Adrenal gland (tissue), 12 donors: Measurements from ENCODE around the gene CHST2. TPM values are rescaled to one million over a fixed set of nuclear protein-coding genes. Genes with fewer than 3 reads are reported as not detected.

Source experiments
- DNase-seq, 7 donors: peaks; one replicate each; pipeline ENCODE4 v3.0.0-alpha.2; 2019 to 2020
- H3K27ac ChIP-seq, 5 donors: fragments of 200-600 bp; sonication (generic) in 4 of 5; 1 replicate in 3 of 5; 2 replicates in 2 of 5; pipeline versions ENCODE4 v1.5.1 to v1.8.0; 2016 to 2020; ENCODE audit warnings: mild to moderate bottlenecking in 1 of 5
- H3K27me3 ChIP-seq: fragments of 200-600 bp; 2 replicates; pipeline ENCODE4 v1.8.0; 2021
- H3K36me3 ChIP-seq, 2 donors: fragments of 200-600 bp; replicated peaks in 1 of 2; 1 replicate in 1 of 2; 2 replicates in 1 of 2; pipeline versions ENCODE4 v1.5.1 to v1.8.0; 2018 to 2022
- H3K4me1 ChIP-seq, 2 donors: fragments of 200-600 bp; replicated peaks in 1 of 2; 1 replicate in 1 of 2; 2 replicates in 1 of 2; pipeline versions ENCODE4 v1.5.1 to v1.8.0; 2018 to 2021
- H3K4me3 ChIP-seq, 4 donors: fragments of 200-600 bp; sonication (generic) in 3 of 4; one replicate each; pipeline ENCODE4 v1.5.1; 2016 to 2018
- H3K9me3 ChIP-seq, 3 donors: fragments of 200-600 bp; sonication (generic) in 1 of 3; replicated peaks in 1 of 3; 1 replicate in 2 of 3; 2 replicates in 1 of 3; pipeline versions ENCODE4 v1.5.1 to v1.8.0; 2016 to 2021
- POLR2A ChIP-seq, 2 donors: fragments of 450-650 bp; IDR thresholded peaks; one replicate each; pipeline ENCODE4 v1.6.1; 2017; ENCODE audit warnings: antibody characterized with exemption in 2 of 2, mild to moderate bottlenecking in 2 of 2, moderate library complexity in 1 of 2
- WGBS, 4 donors: extraction: QIAGEN DNeasy Blood & Tissue Kit in 2 of 4; methylation state at CpG; one replicate each; pipeline versions ENCODE4 v1.1.5 to v1.1.7; 2013 to 2017; 5-methylcytosine and 5-hydroxymethylcytosine counted together
- intact Hi-C, 2 donors: fragments of 100-400 bp; cut with DNase I; formaldehyde crosslinking; loops; one replicate each; pipeline versions ENCODE4 v1.14.1 to v1.15.0; 2022 to 2023
- polyA plus RNA-seq, 3 donors: library from polyadenylated mRNA; stranded (reverse); fragments of 200-250 nt in 2 of 3; fragments of 350-450 nt in 1 of 3; fragmentation: Illumina TruSeq in 1 of 3; extraction: RNeasy Lipid Tissue Mini Kit (QIAGEN cat#74804) in 1 of 3; gene quantifications; one replicate each; pipeline ENCODE4 v1.2.3, GENCODE V29; 2013 to 2014
- total RNA-seq, 9 donors: library from RNA; depleted of rRNA in 4 of 9; stranded (reverse); fragments of >200 nt in 4 of 9; fragments of 120-200 nt in 1 of 9; fragmentation: NEBNext Ultra II Directional in 1 of 9; extraction: Animal tissue kit (Norgen Biotek cat#: 25700) in 1 of 9; gene quantifications; one replicate each; pipeline versions ENCODE4 v1.1.0 to v1.2.4, GENCODE V29; 2013 to 2023
- TF ChIP-seq, protein P1 (sequence below), 6 experiments: fragments of 450-650 bp in 4 of 6; fragments of 200-600 bp in 2 of 6; sonication (generic) in 1 of 6; IDR thresholded peaks; 1 replicate in 5 of 6; 2 replicates in 1 of 6; pipeline versions ENCODE4 v1.5.1 to v1.8.0; 2016 to 2021; ENCODE audit warnings: antibody characterized with exemption in 6 of 6, mild to moderate bottlenecking in 2 of 6, moderate library complexity in 1 of 6
- donor health status: healthy with polysubstance abuse.
- donor health status: Bipolar disorder and iron deficiency.
- donor health status: DM: yes; HTN: yes; CAD: no.
- donor health status: DM: no; HTN: no; CAD: no.
- donor health status: DM: no; HTN: no; CAD: no.
- donor health status: DM: yes; HTN: yes; CAD: no.

The CHST2 gene
- total and polyA plus RNA-seq, 12 donors, result 1.9 to 11.4 (median 3.6) TPM

DNA sequence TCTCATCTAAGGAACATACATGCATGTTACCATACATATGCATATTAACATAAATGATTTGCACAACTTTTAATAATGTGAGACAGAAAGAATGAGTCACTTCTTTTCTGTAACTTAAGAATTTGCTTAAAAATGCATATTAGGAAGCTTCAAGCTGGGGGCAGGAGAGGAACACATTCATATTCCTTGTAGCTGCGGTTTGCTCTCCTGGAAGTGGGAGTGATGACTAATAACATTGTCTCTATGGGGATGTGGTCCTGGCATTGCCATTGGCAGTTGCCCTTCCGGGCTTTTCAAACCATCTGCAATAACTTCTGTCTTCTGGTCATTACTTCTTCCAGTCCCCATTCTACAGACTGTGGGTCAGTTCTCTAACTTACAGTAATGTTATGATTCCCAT is 15.6 kb downstream of the CHST2 start:
- no peak for TF ChIP-seq POLR2A (IDR thresholded peaks at IDR 0.05)
- TF ChIP-seq, protein P1, sequence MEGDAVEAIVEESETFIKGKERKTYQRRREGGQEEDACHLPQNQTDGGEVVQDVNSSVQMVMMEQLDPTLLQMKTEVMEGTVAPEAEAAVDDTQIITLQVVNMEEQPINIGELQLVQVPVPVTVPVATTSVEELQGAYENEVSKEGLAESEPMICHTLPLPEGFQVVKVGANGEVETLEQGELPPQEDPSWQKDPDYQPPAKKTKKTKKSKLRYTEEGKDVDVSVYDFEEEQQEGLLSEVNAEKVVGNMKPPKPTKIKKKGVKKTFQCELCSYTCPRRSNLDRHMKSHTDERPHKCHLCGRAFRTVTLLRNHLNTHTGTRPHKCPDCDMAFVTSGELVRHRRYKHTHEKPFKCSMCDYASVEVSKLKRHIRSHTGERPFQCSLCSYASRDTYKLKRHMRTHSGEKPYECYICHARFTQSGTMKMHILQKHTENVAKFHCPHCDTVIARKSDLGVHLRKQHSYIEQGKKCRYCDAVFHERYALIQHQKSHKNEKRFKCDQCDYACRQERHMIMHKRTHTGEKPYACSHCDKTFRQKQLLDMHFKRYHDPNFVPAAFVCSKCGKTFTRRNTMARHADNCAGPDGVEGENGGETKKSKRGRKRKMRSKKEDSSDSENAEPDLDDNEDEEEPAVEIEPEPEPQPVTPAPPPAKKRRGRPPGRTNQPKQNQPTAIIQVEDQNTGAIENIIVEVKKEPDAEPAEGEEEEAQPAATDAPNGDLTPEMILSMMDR (IDR thresholded peaks at IDR 0.05), result no peak
- no peak overlapping the region for H3K4me3 ChIP-seq
- intact Hi-C loops, result no loop called here
- H3K27ac ChIP-seq, result no peak overlapping the region
- H3K9me3 ChIP-seq, result no peaks in the 10 kb centered on the region
- peak in 2 of 7 donors; percentile 23 to 30 for DNase-seq
- no peaks in the 10 kb centered on the region for H3K27me3 ChIP-seq
- H3K36me3 ChIP-seq, result no peaks in the 10 kb centered on the region
- no peaks in the 10 kb centered on the region for H3K4me1 ChIP-seq
- 43 to 55% (median 49%) methylated on average over 2 of the region's 2 CpGs for WGBS, 4 donors

- DNase-seq, result no peak
- H3K36me3 ChIP-seq, result no peaks in the 10 kb centered on the region
- no peaks in the 10 kb centered on the region for H3K4me1 ChIP-seq
- TF ChIP-seq POLR2A (IDR thresholded peaks at IDR 0.05), result no peak
- TF ChIP-seq, protein P1 (IDR thresholded peaks at IDR 0.05), result no peak
- H3K9me3 ChIP-seq, result no peaks in the 10 kb centered on the region
- no peak overlapping the region for H3K4me3 ChIP-seq
- WGBS, 4 donors, result 49 to 83% (median 75%) methylated on average over 2 of the region's 2 CpGs
- no peak overlapping the region for H3K27ac ChIP-seq
- no peaks in the 10 kb centered on the region for H3K27me3 ChIP-seq
- intact Hi-C loops, result no loop called here
These were observed 18.0 kb downstream of the CHST2 start for GRCh38 chr3:143137435-143138036.

GRCh38 chr3:143138953-143139352 is 19.4 kb downstream of the CHST2 start:
- no peaks in the 10 kb centered on the region for H3K4me1 ChIP-seq
- H3K9me3 ChIP-seq, result no peaks in the 10 kb centered on the region
- TF ChIP-seq POLR2A (IDR thresholded peaks at IDR 0.05), result no peak
- TF ChIP-seq, protein P1 (IDR thresholded peaks at IDR 0.05), result no peak
- 88 to 93% (median 88%) methylated on average over 3 of the region's 3 CpGs for WGBS, 4 donors
- H3K4me3 ChIP-seq, result no peak overlapping the region
- intact Hi-C loops, result no loop called here
- no peaks in the 10 kb centered on the region for H3K27me3 ChIP-seq
- no peak for DNase-seq
- no peaks in the 10 kb centered on the region for H3K36me3 ChIP-seq
- no peak overlapping the region for H3K27ac ChIP-seq

DNA sequence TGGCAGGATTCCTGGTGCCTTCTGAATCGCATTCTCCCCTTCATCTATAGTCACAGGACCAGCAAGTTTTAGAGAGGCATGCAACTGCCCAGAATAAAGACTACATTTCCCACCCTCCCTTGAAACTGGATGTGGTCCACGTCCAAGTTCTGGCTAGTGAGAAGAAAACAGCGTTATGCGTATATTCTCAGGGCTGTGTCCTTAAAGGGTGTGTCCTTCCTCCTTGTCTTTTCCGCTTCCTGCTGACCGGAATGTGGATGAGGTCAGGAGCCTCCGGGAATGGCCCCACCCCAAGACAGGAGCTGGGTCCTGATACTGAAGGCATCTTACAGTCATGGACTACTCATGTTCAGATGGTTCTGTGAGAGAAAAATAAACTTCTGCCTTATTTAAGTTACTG is 20.2 kb downstream of the CHST2 start:
- 63 to 79% (median 70%) methylated on average over 7 of the region's 7 CpGs for WGBS, 4 donors
- H3K4me3 ChIP-seq, result no peak overlapping the region
- intact Hi-C loops, result no loop called here
- TF ChIP-seq, protein P1 (IDR thresholded peaks at IDR 0.05), result no peak
- TF ChIP-seq POLR2A (IDR thresholded peaks at IDR 0.05), result no peak
- H3K27me3 ChIP-seq, result no peaks in the 10 kb centered on the region
- no peaks in the 10 kb centered on the region for H3K9me3 ChIP-seq
- peak in 1 of 7 donors; percentile 23 for DNase-seq
- H3K4me1 ChIP-seq, result no peaks in the 10 kb centered on the region
- no peak overlapping the region for H3K27ac ChIP-seq
- H3K36me3 ChIP-seq, result no peaks in the 10 kb centered on the region
